Measurements from ENCODE around the gene CPZ. TPM values are rescaled to one million over a fixed set of nuclear protein-coding genes. Genes with fewer than 3 reads are reported as not detected.

The CPZ gene
- total and polyA plus RNA-seq, 4 donors = 0.13 to 10.0 (median 2.3) TPM

DNA sequence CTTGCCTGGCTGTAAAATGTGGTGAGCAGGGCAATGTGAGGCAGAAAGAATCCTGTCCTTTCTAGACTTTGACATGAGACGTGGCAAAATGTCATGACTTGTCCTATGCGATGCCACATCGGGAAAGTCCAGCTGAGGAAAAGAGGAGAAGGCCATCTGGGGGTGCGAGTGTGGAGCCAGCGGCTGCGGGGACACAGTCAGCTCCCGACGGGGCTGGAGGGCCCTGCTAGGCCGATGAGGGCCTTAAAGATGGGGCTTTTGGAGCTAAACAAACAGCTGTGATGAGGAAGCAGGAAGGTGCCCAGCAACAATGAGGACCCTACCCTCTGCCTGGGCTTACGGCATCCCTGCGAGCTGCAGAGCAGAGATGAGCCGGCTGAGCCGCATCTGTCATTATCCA lies 7.7 kb downstream of the CPZ start:
- Histone ChIP-seq H3K36me3 (ENCODE audit: control insufficient read depth in 1 of 2, insufficient read depth in 2 of 2, low read length in 1 of 2) (no peaks in the 10 kb centered on the region), H3K4me1 (ENCODE audit: control insufficient read depth in 1 of 2, insufficient read depth in 2 of 2, low read length in 2 of 2) (no peaks in the 10 kb centered on the region), H3K9me3 (ENCODE audit: control insufficient read depth, low read length) (no peaks in the 10 kb centered on the region), H3K27me3 (ENCODE audit: control insufficient read depth in 1 of 2, insufficient read depth in 2 of 2, low read length in 1 of 2) (no peaks in the 10 kb centered on the region), H3K4me3 (ENCODE audit: low read length in 2 of 2) (no peak overlapping the region), H3K27ac (ENCODE audit: low read depth in 1 of 2, low read length in 2 of 2) (no peak overlapping the region)
- ATAC-seq (ENCODE audit: low FRiP score) (no peak), DNase-seq (no peak)
- intact Hi-C loops (cut with DNase I) = loop anchor here in 1 of 2 donors (10.0 kb wide), 1 partner anchor 315 kb away; no protein-coding TSS in a partner anchor
- WGBS, 2 donors = 87 to 93% methylated on average over 13 of the region's 13 CpGs

DNA sequence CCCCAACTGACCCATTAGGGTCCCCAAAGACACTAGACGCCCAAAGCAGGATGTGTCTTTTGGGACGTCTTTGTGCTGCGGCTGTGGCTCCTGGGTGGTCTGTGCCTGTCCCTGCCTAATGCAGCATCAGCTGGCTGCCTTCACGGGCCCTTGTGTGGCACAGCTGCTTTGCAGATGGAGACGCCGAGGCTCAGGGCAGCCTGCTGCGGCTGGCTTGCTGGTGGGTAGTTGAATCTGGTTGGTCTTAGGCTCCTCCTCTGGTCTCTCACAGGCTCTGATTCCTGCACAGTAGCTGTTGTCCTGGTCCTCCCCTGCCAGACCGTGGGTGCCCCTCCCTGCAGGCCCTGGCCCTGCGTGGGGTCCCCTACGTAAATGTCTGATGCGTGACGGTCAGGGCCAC lies 8.1 kb downstream of the CPZ start:
- no peak overlapping the region for H3K4me3 ChIP-seq (ENCODE audit: low read length in 2 of 2)
- intact Hi-C loops (cut with DNase I) = loop anchor here in 1 of 2 donors (10.0 kb wide), 1 partner anchor 314 kb away; no protein-coding TSS in a partner anchor
- no peak overlapping the region for H3K27ac ChIP-seq (ENCODE audit: low read depth in 1 of 2, low read length in 2 of 2)
- H3K4me1 ChIP-seq (ENCODE audit: control insufficient read depth in 1 of 2, insufficient read depth in 2 of 2, low read length in 2 of 2) = no peaks in the 10 kb centered on the region
- no peaks in the 10 kb centered on the region for H3K36me3 ChIP-seq (ENCODE audit: control insufficient read depth in 1 of 2, insufficient read depth in 2 of 2, low read length in 1 of 2)
- DNase-seq = no peak
- ATAC-seq (ENCODE audit: low FRiP score) = no peak
- 75 to 85% methylated on average over 12 of the region's 12 CpGs for WGBS, 2 donors
- H3K27me3 ChIP-seq (ENCODE audit: control insufficient read depth in 1 of 2, insufficient read depth in 2 of 2, low read length in 1 of 2) = no peaks in the 10 kb centered on the region
- no peaks in the 10 kb centered on the region for H3K9me3 ChIP-seq (ENCODE audit: control insufficient read depth, low read length)

DNA sequence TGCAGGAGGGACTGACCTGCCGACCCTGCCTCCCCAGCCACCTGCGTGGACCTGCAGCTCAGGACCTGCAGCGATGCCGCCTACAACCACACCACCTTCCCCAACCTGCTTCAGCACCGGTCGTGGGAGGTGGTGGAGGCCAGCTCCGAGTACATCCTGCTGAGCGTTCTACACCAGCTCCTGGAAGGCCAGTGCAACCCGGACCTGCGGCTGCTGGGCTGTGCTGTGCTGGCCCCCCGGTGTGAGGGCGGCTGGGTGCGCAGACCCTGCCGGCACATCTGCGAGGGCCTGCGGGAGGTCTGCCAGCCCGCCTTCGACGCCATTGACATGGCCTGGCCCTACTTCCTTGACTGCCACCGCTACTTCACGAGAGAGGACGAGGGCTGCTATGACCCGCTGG lies 8.5 kb downstream of the CPZ start:
- H3K27me3 ChIP-seq (ENCODE audit: control insufficient read depth in 1 of 2, insufficient read depth in 2 of 2, low read length in 1 of 2) = no peaks in the 10 kb centered on the region
- 87 to 91% methylated on average over 23 of the region's 23 CpGs for WGBS, 2 donors
- no peaks in the 10 kb centered on the region for H3K4me1 ChIP-seq (ENCODE audit: control insufficient read depth in 1 of 2, insufficient read depth in 2 of 2, low read length in 2 of 2)
- H3K4me3 ChIP-seq (ENCODE audit: low read length in 2 of 2) = no peak overlapping the region
- intact Hi-C loops (cut with DNase I) = loop anchor here in 1 of 2 donors (10.0 kb wide), 1 partner anchor 314 kb away; no protein-coding TSS in a partner anchor
- DNase-seq (no peak), ATAC-seq (ENCODE audit: low FRiP score) (no peak)
- no peak overlapping the region for H3K27ac ChIP-seq (ENCODE audit: low read depth in 1 of 2, low read length in 2 of 2)
- H3K36me3 ChIP-seq (ENCODE audit: control insufficient read depth in 1 of 2, insufficient read depth in 2 of 2, low read length in 1 of 2) = no peaks in the 10 kb centered on the region
- H3K9me3 ChIP-seq (ENCODE audit: control insufficient read depth, low read length) = no peaks in the 10 kb centered on the region

GRCh38 chr4:8601556-8601955 lies 9.0 kb downstream of the CPZ start:
- DNase-seq = no peak
- Histone ChIP-seq H3K36me3 (ENCODE audit: control insufficient read depth in 1 of 2, insufficient read depth in 2 of 2, low read length in 1 of 2) (no peaks in the 10 kb centered on the region), H3K4me1 (ENCODE audit: control insufficient read depth in 1 of 2, insufficient read depth in 2 of 2, low read length in 2 of 2) (no peaks in the 10 kb centered on the region), H3K4me3 (ENCODE audit: low read length in 2 of 2) (no peak overlapping the region), H3K27ac (ENCODE audit: low read depth in 1 of 2, low read length in 2 of 2) (no peak overlapping the region), H3K9me3 (ENCODE audit: control insufficient read depth, low read length) (no peaks in the 10 kb centered on the region), H3K27me3 (ENCODE audit: control insufficient read depth in 1 of 2, insufficient read depth in 2 of 2, low read length in 1 of 2) (no peaks in the 10 kb centered on the region)
- WGBS, 2 donors = 87 to 88% methylated on average over 9 to 10 of the region's 10 CpGs
- ATAC-seq (ENCODE audit: low FRiP score) = no peak
- intact Hi-C loops (cut with DNase I) = loop anchor here in 1 of 2 donors (10.0 kb wide), 1 partner anchor 313 kb away; no protein-coding TSS in a partner anchor

GRCh38 chr4:8602686-8603430 lies 10.3 kb downstream of the CPZ start:
- Histone ChIP-seq H3K27ac (ENCODE audit: low read depth in 1 of 2, low read length in 2 of 2) (no peak overlapping the region), H3K4me3 (ENCODE audit: low read length in 2 of 2) (no peak overlapping the region), H3K9me3 (ENCODE audit: control insufficient read depth, low read length) (no peaks in the 10 kb centered on the region), H3K4me1 (ENCODE audit: control insufficient read depth in 1 of 2, insufficient read depth in 2 of 2, low read length in 2 of 2) (no peaks in the 10 kb centered on the region), H3K27me3 (ENCODE audit: control insufficient read depth in 1 of 2, insufficient read depth in 2 of 2, low read length in 1 of 2) (no peaks in the 10 kb centered on the region), H3K36me3 (ENCODE audit: control insufficient read depth in 1 of 2, insufficient read depth in 2 of 2, low read length in 1 of 2) (no peaks in the 10 kb centered on the region)
- intact Hi-C loops (cut with DNase I) = loop anchor here in 1 of 2 donors (10.0 kb wide), 1 partner anchor 312 kb away; no protein-coding TSS in a partner anchor
- DNase-seq = no peak
- 70 to 71% methylated on average over 19 of the region's 19 CpGs for WGBS, 2 donors
- ATAC-seq (ENCODE audit: low FRiP score) = no peak

DNA sequence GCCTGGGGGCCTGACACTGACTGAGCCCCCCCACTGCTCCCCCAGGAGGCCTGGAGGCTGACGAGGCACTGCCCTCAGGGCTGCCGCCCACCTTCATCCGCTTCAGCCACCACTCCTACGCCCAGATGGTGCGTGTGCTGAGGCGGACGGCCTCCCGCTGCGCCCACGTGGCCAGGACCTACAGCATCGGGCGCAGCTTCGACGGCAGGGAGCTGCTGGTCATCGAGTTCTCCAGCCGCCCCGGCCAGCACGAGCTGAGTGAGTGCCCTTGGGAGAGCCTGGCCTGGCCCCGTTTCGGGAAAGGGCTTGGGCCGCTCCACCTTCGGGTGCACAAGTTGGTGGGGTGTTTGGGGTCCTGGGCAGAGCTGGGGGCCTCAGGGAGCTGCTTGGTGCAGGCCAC lies 11.4 kb downstream of the CPZ start:
- no peaks in the 10 kb centered on the region for H3K27me3 ChIP-seq (ENCODE audit: control insufficient read depth in 1 of 2, insufficient read depth in 2 of 2, low read length in 1 of 2)
- no peaks in the 10 kb centered on the region for H3K36me3 ChIP-seq (ENCODE audit: control insufficient read depth in 1 of 2, insufficient read depth in 2 of 2, low read length in 1 of 2)
- H3K9me3 ChIP-seq (ENCODE audit: control insufficient read depth, low read length) = no peaks in the 10 kb centered on the region
- H3K4me3 ChIP-seq (ENCODE audit: low read length in 2 of 2) = no peak overlapping the region
- H3K4me1 ChIP-seq (ENCODE audit: control insufficient read depth in 1 of 2, insufficient read depth in 2 of 2, low read length in 2 of 2) = no peaks in the 10 kb centered on the region
- DNase-seq = no peak
- intact Hi-C loops (cut with DNase I) = loop anchor here in 1 of 2 donors (10.0 kb wide), 1 partner anchor 311 kb away; no protein-coding TSS in a partner anchor
- H3K27ac ChIP-seq (ENCODE audit: low read depth in 1 of 2, low read length in 2 of 2) = no peak overlapping the region
- no peak for ATAC-seq (ENCODE audit: low FRiP score)
- whole genome bisulfite sequencing, 2 donors = 85 to 88% methylated on average over 22 of the region's 22 CpGs

DNA sequence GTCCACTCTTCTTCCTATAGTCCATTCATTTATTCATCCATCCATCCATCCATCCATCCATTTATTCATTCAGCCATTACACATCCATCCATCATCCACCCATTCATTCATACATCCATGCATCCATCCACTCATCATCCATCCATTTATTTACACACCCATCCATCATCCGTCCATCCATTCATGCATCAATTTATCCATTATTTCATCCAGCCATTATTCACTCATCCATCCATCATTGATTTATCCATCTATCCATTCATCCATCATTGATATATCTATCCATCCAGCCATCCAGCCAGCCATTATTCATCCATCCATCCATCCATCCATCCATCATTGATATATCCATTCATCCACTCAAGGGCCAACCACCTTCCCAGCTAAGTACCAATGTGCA lies 12.7 kb downstream of the CPZ start:
- no peaks in the 10 kb centered on the region for H3K4me1 ChIP-seq (ENCODE audit: control insufficient read depth in 1 of 2, insufficient read depth in 2 of 2, low read length in 2 of 2)
- no peak overlapping the region for H3K27ac ChIP-seq (ENCODE audit: low read depth in 1 of 2, low read length in 2 of 2)
- no peaks in the 10 kb centered on the region for H3K36me3 ChIP-seq (ENCODE audit: control insufficient read depth in 1 of 2, insufficient read depth in 2 of 2, low read length in 1 of 2)
- no peak overlapping the region for H3K4me3 ChIP-seq (ENCODE audit: low read length in 2 of 2)
- DNase-seq (no peak), ATAC-seq (ENCODE audit: low FRiP score) (no peak)
- H3K27me3 ChIP-seq (ENCODE audit: control insufficient read depth in 1 of 2, insufficient read depth in 2 of 2, low read length in 1 of 2) = no peaks in the 10 kb centered on the region
- H3K9me3 ChIP-seq (ENCODE audit: control insufficient read depth, low read length) = no peaks in the 10 kb centered on the region
- WGBS, 2 donors = 94 to 96% methylated on average over 1 of the region's 1 CpG
- intact Hi-C loops (cut with DNase I) = loop anchor here in 1 of 2 donors (10.0 kb wide), 1 partner anchor 310 kb away; no protein-coding TSS in a partner anchor

GRCh38 chr4:8606476-8606875 lies 13.9 kb downstream of the CPZ start:
- intact Hi-C loops (cut with DNase I) = loop anchor here in 1 of 2 donors (10.0 kb wide), 1 partner anchor 308 kb away; no protein-coding TSS in a partner anchor
- H3K27ac ChIP-seq (ENCODE audit: low read depth in 1 of 2, low read length in 2 of 2) = no peak overlapping the region
- no peaks in the 10 kb centered on the region for H3K4me1 ChIP-seq (ENCODE audit: control insufficient read depth in 1 of 2, insufficient read depth in 2 of 2, low read length in 2 of 2)
- ATAC-seq (ENCODE audit: low FRiP score) (no peak), DNase-seq (no peak)
- H3K4me3 ChIP-seq (ENCODE audit: low read length in 2 of 2) = no peak overlapping the region
- H3K27me3 ChIP-seq (ENCODE audit: control insufficient read depth in 1 of 2, insufficient read depth in 2 of 2, low read length in 1 of 2) = no peaks in the 10 kb centered on the region
- 87 to 89% methylated on average over 26 of the region's 26 CpGs for WGBS, 2 donors
- no peaks in the 10 kb centered on the region for H3K36me3 ChIP-seq (ENCODE audit: control insufficient read depth in 1 of 2, insufficient read depth in 2 of 2, low read length in 1 of 2)
- no peaks in the 10 kb centered on the region for H3K9me3 ChIP-seq (ENCODE audit: control insufficient read depth, low read length)

- whole genome bisulfite sequencing, 2 donors = 69 to 74% methylated on average over 10 of the region's 10 CpGs
- Histone ChIP-seq H3K27me3 (ENCODE audit: control insufficient read depth in 1 of 2, insufficient read depth in 2 of 2, low read length in 1 of 2) (no peaks in the 10 kb centered on the region), H3K27ac (ENCODE audit: low read depth in 1 of 2, low read length in 2 of 2) (no peak overlapping the region), H3K4me3 (ENCODE audit: low read length in 2 of 2) (no peak overlapping the region), H3K9me3 (ENCODE audit: control insufficient read depth, low read length) (no peaks in the 10 kb centered on the region), H3K36me3 (ENCODE audit: control insufficient read depth in 1 of 2, insufficient read depth in 2 of 2, low read length in 1 of 2) (no peaks in the 10 kb centered on the region), H3K4me1 (ENCODE audit: control insufficient read depth in 1 of 2, insufficient read depth in 2 of 2, low read length in 2 of 2) (no peaks in the 10 kb centered on the region)
- intact Hi-C loops (cut with DNase I) = loop anchor here in 1 of 2 donors (10.0 kb wide), 1 partner anchor 308 kb away; no protein-coding TSS in a partner anchor
- no peak for DNase-seq
- no peak for ATAC-seq (ENCODE audit: low FRiP score)
These were observed 14.4 kb downstream of the CPZ start for GRCh38 chr4:8606966-8607365.

Data from aorta (tissue), 5 donors.